Mesenchymal stem cell (in vitro differentiated cells and primary cell): ENCODE measurements around the gene SPDYE4.
A peak's percentile ranks its signal among the peaks of the same experiment; 100 is the strongest.

Experiments used
- DNase-seq: peaks from one replicate; pipeline ENCODE4 v3.0.0-alpha.2; 2013
- H2AFZ ChIP-seq: one replicate; pipeline ENCODE4 v1.6.1; 2013; ENCODE audit warnings: low read depth, mild to moderate bottlenecking, control low read depth, inconsistent platforms, low read length, moderate library complexity
- H2AK5ac ChIP-seq: 2 replicates; pipeline ENCODE4 v1.6.1; 2013; ENCODE audit warnings: low read length, moderate library complexity, mild to moderate bottlenecking, inconsistent platforms; ENCODE audit not compliant: severe bottlenecking
- H2BK120ac ChIP-seq: one replicate; pipeline ENCODE4 v1.6.1; 2013; ENCODE audit warnings: low read depth, mild to moderate bottlenecking, inconsistent platforms, low read length, moderate library complexity
- H2BK12ac ChIP-seq, 2 experiments: one replicate each; pipeline ENCODE4 v1.6.1; 2013; ENCODE audit warnings: inconsistent platforms in 2 of 2, low read length in 2 of 2, mild to moderate bottlenecking in 2 of 2, moderate library complexity in 2 of 2, control low read depth in 1 of 2
- H2BK15ac ChIP-seq: one replicate; pipeline ENCODE4 v1.6.1; 2013; ENCODE audit warnings: mild to moderate bottlenecking, low read depth, inconsistent platforms; ENCODE audit not compliant: poor library complexity, severe bottlenecking
- H2BK5ac ChIP-seq: 2 replicates; pipeline ENCODE4 v1.6.1; 2013; ENCODE audit warnings: low read depth, mild to moderate bottlenecking, low read length, control low read depth, inconsistent platforms; ENCODE audit not compliant: poor library complexity, severe bottlenecking
- H3K14ac ChIP-seq, 2 experiments: one replicate each; pipeline ENCODE4 v1.6.1; 2013; ENCODE audit warnings: inconsistent platforms in 2 of 2, low read length in 2 of 2, control low read depth in 1 of 2, mild to moderate bottlenecking in 1 of 2, moderate library complexity in 1 of 2
- H3K18ac ChIP-seq, 2 experiments: one replicate each; pipeline ENCODE4 v1.6.1; 2013; ENCODE audit warnings: inconsistent platforms in 2 of 2, low read length in 2 of 2, control low read depth in 1 of 2, low read depth in 1 of 2, mild to moderate bottlenecking in 1 of 2
- H3K23ac ChIP-seq, 2 experiments: one replicate each; pipeline ENCODE4 v1.6.1; 2013; ENCODE audit warnings: inconsistent platforms in 2 of 2, low read length in 2 of 2, mild to moderate bottlenecking in 2 of 2, moderate library complexity in 2 of 2, control low read depth in 1 of 2
- H3K27ac ChIP-seq: 2 replicates; pipeline ENCODE4 v1.5.1; 2013; ENCODE audit warnings: mild to moderate bottlenecking, moderate library complexity, low read length, control low read depth, inconsistent platforms; ENCODE audit not compliant: poor library complexity, severe bottlenecking
- H3K27me3 ChIP-seq, 2 experiments: 2 replicates each; pipeline versions ENCODE4 v1.6.1 to v1.7.0; 2013; ENCODE audit warnings: low read length in 2 of 2, mild to moderate bottlenecking in 2 of 2, moderate library complexity in 2 of 2, control low read depth in 1 of 2, inconsistent platforms in 1 of 2; ENCODE audit not compliant: control insufficient read depth in 1 of 2, insufficient read depth in 1 of 2
- H3K36me3 ChIP-seq, 2 experiments: 2 replicates each; pipeline versions ENCODE4 v1.6.1 to v1.7.0; 2013; ENCODE audit warnings: low read length in 2 of 2, control low read depth in 1 of 2, inconsistent platforms in 1 of 2, low read depth in 1 of 2, mild to moderate bottlenecking in 1 of 2; ENCODE audit not compliant: insufficient read depth in 2 of 2, control insufficient read depth in 1 of 2
- H3K4ac ChIP-seq, 2 experiments: one replicate each; pipeline ENCODE4 v1.6.1; 2013; ENCODE audit warnings: inconsistent platforms in 2 of 2, low read length in 2 of 2, mild to moderate bottlenecking in 2 of 2, moderate library complexity in 2 of 2, control low read depth in 1 of 2, low read depth in 1 of 2
- H3K4me1 ChIP-seq: 2 replicates; pipeline ENCODE4 v1.6.1; 2013; ENCODE audit warnings: low read depth, low read length, control low read depth; ENCODE audit not compliant: control insufficient read depth, insufficient read depth
- H3K4me2 ChIP-seq: 2 replicates; pipeline ENCODE4 v1.6.1; 2013; ENCODE audit warnings: low read length, mild to moderate bottlenecking, inconsistent platforms; ENCODE audit not compliant: poor library complexity, severe bottlenecking
- H3K4me3 ChIP-seq, 2 experiments: 2 replicates each; pipeline versions ENCODE4 v1.5.1 to v1.7.0; 2013; ENCODE audit warnings: low read length in 2 of 2, mild to moderate bottlenecking in 2 of 2, control low read depth in 1 of 2, low read depth in 1 of 2; ENCODE audit not compliant: insufficient read depth in 1 of 2
- H3K79me1 ChIP-seq: replicated peaks from 2 replicates; pipeline ENCODE4 v1.6.1; 2013; ENCODE audit warnings: mild to moderate bottlenecking, control low read depth, low read length, inconsistent platforms; ENCODE audit not compliant: poor library complexity, severe bottlenecking
- H3K9ac ChIP-seq: 2 replicates; pipeline ENCODE4 v1.7.0; 2013; ENCODE audit warnings: mild to moderate bottlenecking, low read length, moderate library complexity
- H3K9me3 ChIP-seq: 2 replicates; pipeline ENCODE4 v1.7.0; 2013; ENCODE audit warnings: mild to moderate bottlenecking, low read length; ENCODE audit not compliant: control insufficient read depth
- H4K8ac ChIP-seq: one replicate; pipeline ENCODE4 v1.6.1; 2013; ENCODE audit warnings: inconsistent platforms, mild to moderate bottlenecking, low read length, moderate library complexity
- H4K91ac ChIP-seq: one replicate; pipeline ENCODE4 v1.6.1; 2013; ENCODE audit warnings: mild to moderate bottlenecking, low read length, inconsistent platforms
- WGBS: methylation state at CpG from one replicate; pipeline ENCODE4 v1.1.7; 2013; ENCODE audit warnings: mixed read lengths; 5-methylcytosine and 5-hydroxymethylcytosine counted together

Gene SPDYE4

DNA sequence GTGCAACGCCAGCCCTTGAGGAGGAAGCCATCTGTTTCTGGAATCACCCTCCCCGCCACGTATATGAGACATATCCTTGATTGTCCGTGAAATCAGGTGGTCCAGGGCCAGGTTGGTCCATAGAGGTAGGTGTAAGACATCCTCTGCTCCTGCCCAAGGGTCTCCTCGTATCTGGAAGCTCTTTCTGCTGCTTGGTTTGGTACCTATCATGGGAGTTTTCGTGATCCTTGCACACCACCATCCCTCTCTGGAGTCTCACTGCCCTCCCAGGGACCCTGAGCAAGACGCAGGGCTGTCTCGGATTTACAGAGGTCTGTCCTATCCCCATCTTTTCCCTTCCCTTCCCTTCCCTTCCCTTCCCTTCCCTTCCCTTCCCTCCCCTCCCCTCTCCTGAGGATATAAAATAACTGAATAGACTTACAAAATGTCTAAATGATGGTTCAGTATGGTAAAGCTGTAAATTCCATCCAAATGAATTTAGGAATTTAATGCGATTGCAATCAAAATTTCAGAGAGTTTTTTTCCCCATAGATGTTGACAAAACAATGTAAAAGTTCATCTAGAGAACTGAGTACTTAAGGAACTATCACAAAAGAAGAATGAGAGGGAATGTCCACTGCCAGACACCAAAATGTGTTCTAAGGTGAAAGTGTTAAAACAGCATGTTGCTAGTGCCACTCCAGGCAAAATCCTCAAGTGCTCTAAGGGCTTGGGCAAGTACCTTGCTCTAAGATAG, 11.7 kb downstream of the SPDYE4 start:
- Histone ChIP-seq H3K14ac (no peak overlapping the region), H3K9ac (peak overlapping the region; percentile 73), H4K8ac (no peak overlapping the region), H3K4me3 (peak overlapping the region; percentile 66 to 80), H3K4me2 (peak overlapping the region; percentile 99), H3K27ac (no peak overlapping the region), H2BK120ac (no peak overlapping the region), H3K4ac (no peak overlapping the region), H2AK5ac (no peak overlapping the region), H3K36me3 (no peaks in the 10 kb centered on the region), H3K9me3 (no peaks in the 10 kb centered on the region), H2BK12ac (no peak overlapping the region), H2AFZ (peak overlapping the region; percentile 84), H2BK15ac (no peak overlapping the region), H2BK5ac (no peak overlapping the region), H3K4me1 (peaks cover 8% of the 10 kb centered on the region), H3K27me3 (peaks cover 14 to 42% of the 10 kb centered on the region in 2 experiments), H4K91ac (no peak overlapping the region), H3K79me1 (no peaks in the 10 kb centered on the region), H3K23ac (no peak overlapping the region), H3K18ac (no peak overlapping the region)
- 45% methylated on average over 6 of the region's 9 CpGs for WGBS
- DNase-seq = peak; percentile 29

DNA sequence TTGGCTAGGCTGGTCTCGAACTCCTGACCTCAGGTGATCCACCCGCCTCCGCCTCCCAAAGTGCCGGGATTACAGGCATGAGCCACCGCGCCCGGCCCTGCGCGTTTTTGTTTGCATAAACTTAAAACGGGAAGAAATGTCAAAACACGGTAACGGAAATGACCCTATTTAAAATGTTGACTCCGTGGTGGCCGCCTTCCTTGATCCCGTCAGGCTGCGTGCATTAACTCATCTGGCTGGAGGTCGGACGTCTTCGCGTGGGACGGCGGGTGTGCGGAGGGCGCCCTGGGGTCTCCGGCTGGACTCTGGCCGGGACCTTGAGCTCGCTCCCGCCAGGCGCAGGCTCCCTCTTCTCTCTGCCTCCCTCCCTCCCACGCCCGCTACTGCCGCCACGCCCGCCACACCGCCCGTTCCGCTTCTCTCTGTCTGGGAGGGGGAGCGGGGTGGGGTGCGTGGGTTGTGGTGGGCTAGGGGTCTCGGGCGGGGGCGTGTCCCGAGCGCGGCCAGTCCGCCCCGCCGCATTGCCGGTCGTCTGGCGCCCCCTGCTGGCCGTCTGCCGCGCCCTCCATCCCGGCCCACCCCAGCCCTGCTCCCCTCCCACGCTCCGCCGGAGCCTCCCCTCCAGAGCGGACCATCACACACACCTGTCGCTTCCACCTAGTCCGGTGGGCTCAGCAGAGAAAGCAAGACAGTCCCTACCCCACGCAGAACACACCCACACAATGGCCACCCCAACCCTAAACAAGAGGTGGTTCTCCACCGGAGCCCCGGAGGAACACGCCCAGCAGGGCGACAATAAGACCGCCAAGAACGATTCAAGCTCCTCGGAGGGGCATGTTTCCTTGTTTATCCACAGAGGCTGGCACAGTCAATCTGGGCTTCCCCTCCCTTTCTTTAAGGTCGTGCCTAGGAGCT, 12.5 kb downstream of the SPDYE4 start:
- Histone ChIP-seq H3K9ac (peak overlapping the region; percentile 78), H2BK5ac (peak overlapping the region; percentile 12), H3K4ac (no peak overlapping the region), H3K36me3 (no peaks in the 10 kb centered on the region), H2BK120ac (no peak overlapping the region), H2AFZ (peak overlapping the region; percentile 84), H2BK15ac (no peak overlapping the region), H3K18ac (peak overlapping the region in 1 of 2 experiments; percentile 70), H2AK5ac (no peak overlapping the region), H2BK12ac (no peak overlapping the region), H3K14ac (no peak overlapping the region), H3K27ac (no peak overlapping the region), H3K79me1 (no peaks in the 10 kb centered on the region), H3K23ac (no peak overlapping the region), H3K27me3 (peaks cover 14 to 41% of the 10 kb centered on the region in 2 experiments), H4K8ac (peak overlapping the region; percentile 10), H3K4me2 (peak overlapping the region; percentile 99), H3K4me1 (peaks cover 8% of the 10 kb centered on the region), H3K9me3 (no peaks in the 10 kb centered on the region), H4K91ac (no peak overlapping the region), H3K4me3 (peak overlapping the region; percentile 66 to 80)
- 7% methylated on average over 49 of the region's 70 CpGs for WGBS
- DNase-seq = peak; percentile 48

DNA sequence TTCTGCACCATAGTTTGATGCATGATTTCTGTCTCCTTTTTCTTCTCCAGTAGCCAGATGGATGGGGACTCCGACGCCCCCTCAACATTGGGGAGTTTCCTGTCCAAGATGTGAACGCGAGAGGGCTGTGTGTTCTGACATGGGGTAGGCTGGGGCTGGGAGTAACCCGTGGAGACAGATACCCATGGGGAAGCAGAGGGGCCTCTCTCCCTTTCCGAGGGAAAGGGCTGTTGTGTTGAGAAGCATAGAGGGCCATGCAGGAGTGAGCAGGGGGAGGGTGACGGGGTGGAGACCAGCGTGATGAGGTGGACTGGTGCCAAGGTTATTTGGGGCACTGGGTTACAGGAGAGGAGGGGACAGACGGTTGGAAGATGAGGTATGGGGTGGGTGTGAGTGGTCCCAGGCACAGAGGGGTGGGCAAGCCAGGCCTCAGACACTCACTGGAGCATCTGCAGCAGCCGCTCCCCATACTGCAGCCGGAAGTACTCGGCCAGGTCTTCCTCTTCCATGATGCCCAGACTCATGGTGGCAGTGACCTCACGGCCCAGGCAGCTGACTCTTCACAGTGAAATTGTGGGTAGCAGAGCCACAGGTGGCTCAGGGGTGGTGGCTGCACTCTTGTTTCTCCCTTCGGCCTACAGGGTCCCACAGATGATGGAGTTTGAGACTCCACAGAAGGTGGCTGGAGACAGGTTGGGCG, 14.1 kb downstream of the SPDYE4 start:
- no peak overlapping the region for H2BK5ac ChIP-seq
- no peak overlapping the region for H2BK15ac ChIP-seq
- H3K4me1 ChIP-seq = peaks cover 8% of the 10 kb centered on the region
- H2AK5ac ChIP-seq = no peak overlapping the region
- no peak overlapping the region for H3K18ac ChIP-seq
- no peak overlapping the region for H2BK12ac ChIP-seq
- H2AFZ ChIP-seq = no peak overlapping the region
- no peak overlapping the region for H3K14ac ChIP-seq
- H3K23ac ChIP-seq = no peak overlapping the region
- no peak overlapping the region for H4K91ac ChIP-seq
- H3K9me3 ChIP-seq = no peaks in the 10 kb centered on the region
- DNase-seq = no peak
- H4K8ac ChIP-seq = no peak overlapping the region
- H3K27me3 ChIP-seq = peaks cover 14 to 42% of the 10 kb centered on the region in 2 experiments
- no peaks in the 10 kb centered on the region for H3K79me1 ChIP-seq
- H3K27ac ChIP-seq = no peak overlapping the region
- H3K4me3 ChIP-seq = no peak overlapping the region
- H2BK120ac ChIP-seq = no peak overlapping the region
- H3K4ac ChIP-seq = no peak overlapping the region
- no peak overlapping the region for H3K9ac ChIP-seq
- H3K36me3 ChIP-seq = no peaks in the 10 kb centered on the region
- WGBS = 86% methylated on average over 15 of the region's 15 CpGs
- no peak overlapping the region for H3K4me2 ChIP-seq
